ENCODE measurements around the gene PACSIN2.

PACSIN2 gene

DNA sequence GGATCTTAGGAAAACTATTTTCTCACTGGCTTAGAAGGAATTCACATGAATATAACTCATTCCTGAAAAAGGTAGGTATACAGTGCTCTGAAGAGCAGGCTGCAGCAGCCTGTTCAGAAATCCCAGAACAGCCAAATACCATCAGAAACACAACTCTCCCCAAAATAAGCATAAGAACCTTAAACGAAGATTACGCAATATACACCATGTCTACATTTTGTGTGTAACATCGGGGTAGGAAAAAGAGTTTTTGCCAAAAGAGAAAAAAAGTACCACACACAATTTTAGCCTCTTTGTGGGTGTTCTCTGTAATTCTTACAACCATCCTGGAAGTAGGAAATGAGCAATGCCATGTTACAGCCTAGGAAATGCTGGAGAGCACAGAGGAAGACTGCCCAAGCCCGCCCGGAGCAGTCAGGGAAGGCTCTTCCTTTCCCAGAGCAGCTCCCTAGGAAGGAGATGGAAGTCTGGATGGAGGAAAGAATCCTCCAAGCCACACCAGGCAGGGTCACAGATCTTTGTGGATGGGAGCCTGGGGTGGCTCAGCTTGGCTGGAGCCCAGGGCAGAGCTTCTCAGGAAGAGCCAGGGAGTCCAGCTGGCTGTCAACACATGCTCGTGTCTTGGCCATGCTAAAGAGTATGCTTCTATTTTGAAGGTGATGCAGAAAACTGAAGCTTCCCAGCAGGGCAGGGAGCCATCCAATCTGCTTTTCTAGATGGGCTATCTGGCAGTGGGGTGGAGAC is 108.2 kb downstream of the PACSIN2 start:
- no peak for DNase-seq (ENCODE audit: extremely low read depth, low read depth)
- TF ChIP-seq, protein P1, sequence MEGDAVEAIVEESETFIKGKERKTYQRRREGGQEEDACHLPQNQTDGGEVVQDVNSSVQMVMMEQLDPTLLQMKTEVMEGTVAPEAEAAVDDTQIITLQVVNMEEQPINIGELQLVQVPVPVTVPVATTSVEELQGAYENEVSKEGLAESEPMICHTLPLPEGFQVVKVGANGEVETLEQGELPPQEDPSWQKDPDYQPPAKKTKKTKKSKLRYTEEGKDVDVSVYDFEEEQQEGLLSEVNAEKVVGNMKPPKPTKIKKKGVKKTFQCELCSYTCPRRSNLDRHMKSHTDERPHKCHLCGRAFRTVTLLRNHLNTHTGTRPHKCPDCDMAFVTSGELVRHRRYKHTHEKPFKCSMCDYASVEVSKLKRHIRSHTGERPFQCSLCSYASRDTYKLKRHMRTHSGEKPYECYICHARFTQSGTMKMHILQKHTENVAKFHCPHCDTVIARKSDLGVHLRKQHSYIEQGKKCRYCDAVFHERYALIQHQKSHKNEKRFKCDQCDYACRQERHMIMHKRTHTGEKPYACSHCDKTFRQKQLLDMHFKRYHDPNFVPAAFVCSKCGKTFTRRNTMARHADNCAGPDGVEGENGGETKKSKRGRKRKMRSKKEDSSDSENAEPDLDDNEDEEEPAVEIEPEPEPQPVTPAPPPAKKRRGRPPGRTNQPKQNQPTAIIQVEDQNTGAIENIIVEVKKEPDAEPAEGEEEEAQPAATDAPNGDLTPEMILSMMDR (IDR thresholded peaks at IDR 0.05; ENCODE audit: low read depth, low read length) = no peak

DNA sequence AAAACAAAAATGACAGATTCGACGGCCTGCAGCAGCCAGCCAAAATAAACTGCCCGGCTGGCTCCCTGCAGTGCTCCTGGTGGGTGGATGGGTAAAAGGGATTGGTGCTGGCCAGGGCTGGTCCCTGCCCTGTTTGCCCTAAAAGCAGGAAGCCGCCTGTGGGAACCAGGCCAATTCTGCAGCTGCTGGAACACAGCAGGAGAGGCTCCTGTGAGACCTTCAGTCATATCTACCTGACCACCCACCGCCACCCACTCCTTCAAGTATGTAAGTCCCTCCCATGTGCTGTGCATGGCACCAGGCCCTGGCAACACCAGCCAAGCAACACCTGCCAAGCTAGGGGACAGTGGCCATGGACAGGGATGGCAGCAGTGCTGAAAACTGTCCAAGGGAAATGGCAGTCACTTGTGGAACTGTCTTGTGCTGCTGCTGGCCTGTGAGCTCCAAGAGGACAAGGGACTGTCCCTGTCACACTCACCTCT is 109.2 kb downstream of the PACSIN2 start:
- TF ChIP-seq, protein P1 (IDR thresholded peaks at IDR 0.05; ENCODE audit: low read depth, low read length) = no peak
- no peak for DNase-seq (ENCODE audit: extremely low read depth, low read depth)

DNA sequence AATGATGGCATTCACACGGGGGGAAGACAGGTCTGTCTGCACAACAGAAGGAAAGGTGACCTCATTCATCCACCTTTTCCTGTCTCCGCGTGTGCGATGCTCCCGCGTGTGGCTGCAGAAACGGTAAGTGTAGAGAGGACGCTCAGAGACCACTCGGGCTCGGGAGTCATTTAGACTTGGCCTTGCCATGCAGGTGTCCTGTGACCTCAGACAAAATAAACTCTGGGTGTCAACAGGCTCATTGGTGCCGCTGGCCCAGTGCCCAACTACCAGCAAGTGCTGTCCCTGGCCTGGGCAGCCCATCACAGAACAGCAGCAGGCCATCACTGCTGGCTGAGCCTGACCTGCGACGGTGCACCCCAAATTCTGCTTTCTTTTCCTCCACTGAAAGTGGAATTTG is 109.7 kb downstream of the PACSIN2 start:
- DNase-seq (ENCODE audit: extremely low read depth, low read depth) = no peak
- TF ChIP-seq, protein P1 (IDR thresholded peaks at IDR 0.05; ENCODE audit: low read depth, low read length) = no peak

DNA sequence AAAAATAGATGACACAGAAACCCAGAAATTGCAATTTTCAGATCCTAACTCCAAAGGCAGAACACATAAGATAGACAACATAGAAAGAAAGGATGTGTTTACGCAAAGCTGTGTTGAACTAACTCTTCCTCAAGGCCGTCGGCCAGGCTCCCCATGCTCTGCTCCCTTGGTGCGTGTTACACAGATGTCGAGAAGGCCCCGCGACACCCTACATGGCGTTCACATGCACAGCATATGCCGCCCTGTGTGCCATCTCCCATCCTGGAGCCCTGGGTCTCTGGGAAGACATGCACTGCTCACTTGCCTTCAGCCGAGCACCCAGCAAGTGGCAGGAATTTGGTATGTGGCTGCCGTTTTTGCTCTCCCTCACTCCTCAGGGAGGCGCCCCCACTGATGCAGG is 110.9 kb downstream of the PACSIN2 start:
- TF ChIP-seq, protein P1 (IDR thresholded peaks at IDR 0.05; ENCODE audit: low read depth, low read length) = no peak
- no peak for DNase-seq (ENCODE audit: extremely low read depth, low read depth)

DNA sequence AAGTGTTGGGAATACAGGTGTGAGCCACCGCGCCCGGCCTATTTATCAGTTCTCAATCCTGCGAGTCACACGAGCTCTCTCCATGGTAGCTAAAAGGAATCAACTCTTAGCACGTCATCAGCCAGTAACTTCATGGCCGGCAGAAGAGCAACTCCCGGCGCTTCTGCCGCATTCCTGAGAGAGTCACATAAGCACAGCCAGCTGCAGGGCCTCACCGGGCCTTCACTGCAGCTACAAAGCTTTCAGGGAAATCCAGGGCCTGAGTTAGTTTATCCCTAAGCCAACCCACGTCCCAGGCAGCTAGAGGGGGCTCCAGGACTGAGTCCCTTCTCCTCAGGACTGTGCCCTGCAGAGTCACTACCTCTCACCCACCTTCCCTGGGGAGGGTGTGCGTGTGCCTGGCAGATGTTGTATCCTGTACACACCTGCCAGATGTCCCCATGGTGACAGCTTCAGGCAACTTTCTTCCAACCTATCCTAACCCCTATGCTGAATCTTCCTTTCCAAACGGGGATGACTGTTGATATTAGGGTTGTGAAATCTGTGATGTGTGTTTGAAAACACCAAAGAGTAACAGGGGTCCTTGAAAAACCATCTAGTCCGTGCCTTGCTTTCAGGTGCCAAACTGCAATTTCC is 112.0 kb downstream of the PACSIN2 start:
- TF ChIP-seq, protein P1 (IDR thresholded peaks at IDR 0.05; ENCODE audit: low read depth, low read length) = no peak
- DNase-seq (ENCODE audit: extremely low read depth, low read depth) = no peak

DNA sequence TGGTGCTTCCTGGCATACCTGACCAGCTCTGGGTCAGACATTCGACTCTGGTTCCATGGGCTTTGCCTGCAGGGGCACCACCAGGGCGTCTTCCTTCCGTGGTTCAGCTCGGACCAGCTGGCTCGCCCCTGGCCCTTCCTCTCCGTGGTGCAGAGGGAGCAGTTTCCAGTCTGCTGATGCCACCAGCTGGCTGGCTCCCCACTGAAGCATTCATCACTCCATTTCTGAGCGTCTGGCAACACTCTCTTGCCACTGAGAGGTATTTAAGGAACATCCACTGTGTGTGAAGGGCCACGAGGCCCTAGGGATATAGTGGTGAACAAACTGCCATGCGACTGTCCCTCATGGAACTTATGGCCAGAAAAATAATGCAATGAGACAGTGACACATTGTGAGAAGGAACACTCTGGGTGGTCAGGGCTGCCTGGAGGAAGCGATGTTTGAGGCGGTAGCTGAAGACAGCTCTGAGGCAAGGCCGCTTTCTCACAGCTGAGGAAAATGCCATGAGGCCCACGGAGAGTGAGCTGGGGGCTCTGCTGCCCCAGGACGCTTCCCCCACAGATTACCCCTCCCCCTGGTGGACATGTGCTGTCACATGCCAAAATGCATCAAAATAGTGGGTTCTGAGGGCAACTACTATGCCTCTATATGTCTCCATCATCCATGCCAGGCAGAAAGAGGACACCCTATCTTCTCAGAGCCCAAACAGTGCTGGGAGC is 113.0 kb downstream of the PACSIN2 start:
- TF ChIP-seq, protein P1 (IDR thresholded peaks at IDR 0.05; ENCODE audit: low read depth, low read length) = no peak; the same call in 1 of the 2 replicates
- DNase-seq (ENCODE audit: extremely low read depth, low read depth) = no peak

DNA sequence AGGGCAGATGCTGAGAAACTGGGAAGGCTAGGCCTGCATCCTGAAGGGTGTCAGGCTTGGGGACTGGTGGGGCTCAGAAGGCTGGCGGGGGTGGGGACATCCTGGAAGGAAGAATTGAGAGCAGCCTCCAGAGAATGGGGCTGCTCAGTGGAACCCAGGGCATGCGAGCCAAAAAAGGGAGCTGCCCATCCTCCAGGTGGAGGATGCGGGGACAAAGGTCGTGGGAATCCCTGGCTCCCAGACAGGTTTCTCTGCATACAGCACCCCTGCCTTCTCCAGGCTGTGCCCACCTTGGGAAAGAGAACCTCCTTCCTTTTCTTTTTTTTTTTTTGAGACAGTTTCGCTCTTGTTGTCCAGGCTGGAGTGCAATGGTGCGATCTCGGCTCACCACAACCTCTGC is 117.0 kb downstream of the PACSIN2 start:
- no peak for DNase-seq (ENCODE audit: extremely low read depth, low read depth)
- TF ChIP-seq, protein P1 (IDR thresholded peaks at IDR 0.05; ENCODE audit: low read depth, low read length) = no peak
